K562 (cell line): ENCODE results near the gene FUT6.

Source experiments
- ATF2 ChIP-seq: sonication (generic); formaldehyde crosslinking; IDR thresholded peaks from 2 replicates; pipeline ENCODE4 v1.8.1; 2022; ENCODE audit warnings: missing genetic modification reagents
- BRF1 ChIP-seq: IDR thresholded peaks from 3 replicates; pipeline ENCODE4 v1.6.1; 2011; ENCODE audit warnings: borderline replicate concordance, mild to moderate bottlenecking; ENCODE audit not compliant: insufficient read length; ENCODE audit errors: extremely low read depth
- CEBPZ ChIP-seq: fragments of 150-350 bp; IDR thresholded peaks from 2 replicates; pipeline ENCODE4 v1.6.1; 2014; ENCODE audit warnings: low read depth, mild to moderate bottlenecking, low read length, borderline replicate concordance
- CHD2 ChIP-seq: IDR thresholded peaks from 2 replicates; pipeline ENCODE4 v1.6.1; 2011; ENCODE audit warnings: low read depth, low read length
- CTCF ChIP-seq, 3 experiments: IDR thresholded peaks in 2 of 3; conservative IDR thresholded peaks in 1 of 3; 2 replicates each; pipeline ENCODE4 v1.5.1; 2011 to 2012; ENCODE audit warnings: low read length in 3 of 3, mild to moderate bottlenecking in 3 of 3, control low read depth in 2 of 3, improper control_type of control experiment in 1 of 3, inconsistent platforms in 1 of 3, low read depth in 1 of 3, mixed read lengths in 1 of 3, moderate library complexity in 1 of 3; ENCODE audit not compliant: insufficient read depth in 2 of 3
- E2F6 ChIP-seq, 2 experiments: IDR thresholded peaks; 2 replicates each; pipeline ENCODE4 v1.6.1; 2011; ENCODE audit warnings: borderline replicate concordance in 1 of 2, control low read depth in 1 of 2, low read depth in 1 of 2, low read length in 1 of 2, mild to moderate bottlenecking in 1 of 2, mixed read lengths in 1 of 2, moderate library complexity in 1 of 2; ENCODE audit not compliant: insufficient read depth in 1 of 2, insufficient read length in 1 of 2, poor library complexity in 1 of 2, severe bottlenecking in 1 of 2; ENCODE audit errors: extremely low read depth in 1 of 2
- ELF1 ChIP-seq: fragments of 200-800 bp; sonication (Bioruptor generic); IDR thresholded peaks from 2 replicates; pipeline ENCODE4 v1.6.1; 2016; ENCODE audit warnings: missing genetic modification characterization, missing compliant biosample characterization
- POLR2A ChIP-seq: fragments of 450-650 bp; conservative IDR thresholded peaks from 2 replicates; pipeline ENCODE4 v1.6.1; 2016
- POLR2AphosphoS2 ChIP-seq: IDR thresholded peaks from 2 replicates; pipeline ENCODE4 v1.6.1; 2012; ENCODE audit warnings: low read length, improper control_type of control experiment
- SREBF2 ChIP-seq: sonication (generic); formaldehyde crosslinking; IDR thresholded peaks from 2 replicates; pipeline ENCODE4 v1.4.0; 2020; ENCODE audit warnings: mild to moderate bottlenecking, missing genetic modification reagents
- SRF ChIP-seq, 2 experiments: fragments of 250-450, 450-650 bp in 1 of 2; sonication (Bioruptor Pico) in 1 of 2; sonication (generic) in 1 of 2; formaldehyde crosslinking; IDR thresholded peaks; 2 replicates each; pipeline versions ENCODE4 v1.5.0 to v1.5.1; 2020 to 2022; ENCODE audit warnings: mild to moderate bottlenecking in 1 of 2, missing genetic modification reagents in 1 of 2
- ZNF778 ChIP-seq: fragments of 450-650 bp; formaldehyde crosslinking; IDR thresholded peaks from 2 replicates; pipeline ENCODE4 v1.4.0; 2020; ENCODE audit warnings: mild to moderate bottlenecking, moderate library complexity

GRCh38 chr19:5822181-5822844, 17.2 kb downstream of the FUT6 start:
- no peak for TF ChIP-seq POLR2AphosphoS2
- TF ChIP-seq POLR2A, result no peak
- no peak for TF ChIP-seq SRF (CRISPR knock-in tag; IDR thresholded peaks at IDR 0.05)
- no peak for TF ChIP-seq ATF2 (CRISPR knock-in tag)
- TF ChIP-seq CTCF (IDR thresholded peaks at IDR 0.05 in 2 of 3, conservative IDR thresholded peaks at IDR 0.05 in 1 of 3; ENCODE audit: insufficient read depth in 2 of 3, low read depth in 1 of 3, low read length in 3 of 3), result no peak
- no peak for TF ChIP-seq ELF1 (tag)
- no peak for TF ChIP-seq ZNF778 (CRISPR knock-in tag)
- no peak for TF ChIP-seq BRF1
- no peak for TF ChIP-seq CHD2
- no peak for TF ChIP-seq SREBF2 (CRISPR knock-in tag)
- no peak for TF ChIP-seq E2F6 (IDR thresholded peaks at IDR 0.05; ENCODE audit: borderline replicate concordance in 1 of 2, extremely low read depth in 1 of 2, insufficient read depth in 1 of 2, insufficient read length in 1 of 2, low read depth in 1 of 2, low read length in 1 of 2, poor library complexity in 1 of 2, severe bottlenecking in 1 of 2)
- no peak for TF ChIP-seq CEBPZ
